HG03060 (cell line): Measurements from ENCODE around the gene BCO1.
"Not testable (repeated sequence)": the region's sequence is repeated elsewhere in the genome, so short reads cannot be mapped to it uniquely, and the experiment has no call there.

Experiments
- ATAC-seq: cut with Tn5 transposase; IDR thresholded peaks from one replicate; pipeline ENCODE4 v1.9.1; 2021; ENCODE audit warnings: low read depth, moderate number of reproducible peaks; ENCODE audit not compliant: unreplicated experiment

BCO1 gene, protein sequence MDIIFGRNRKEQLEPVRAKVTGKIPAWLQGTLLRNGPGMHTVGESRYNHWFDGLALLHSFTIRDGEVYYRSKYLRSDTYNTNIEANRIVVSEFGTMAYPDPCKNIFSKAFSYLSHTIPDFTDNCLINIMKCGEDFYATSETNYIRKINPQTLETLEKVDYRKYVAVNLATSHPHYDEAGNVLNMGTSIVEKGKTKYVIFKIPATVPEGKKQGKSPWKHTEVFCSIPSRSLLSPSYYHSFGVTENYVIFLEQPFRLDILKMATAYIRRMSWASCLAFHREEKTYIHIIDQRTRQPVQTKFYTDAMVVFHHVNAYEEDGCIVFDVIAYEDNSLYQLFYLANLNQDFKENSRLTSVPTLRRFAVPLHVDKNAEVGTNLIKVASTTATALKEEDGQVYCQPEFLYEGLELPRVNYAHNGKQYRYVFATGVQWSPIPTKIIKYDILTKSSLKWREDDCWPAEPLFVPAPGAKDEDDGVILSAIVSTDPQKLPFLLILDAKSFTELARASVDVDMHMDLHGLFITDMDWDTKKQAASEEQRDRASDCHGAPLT

GRCh38 chr16:81238296-81239011 is at the start of gene BCO1:
Gene BCO1 (plus strand): TSS chr16:81238689. CDS start chr16:81238909, 220 bp downstream.
- no peak for ATAC-seq

DNA sequence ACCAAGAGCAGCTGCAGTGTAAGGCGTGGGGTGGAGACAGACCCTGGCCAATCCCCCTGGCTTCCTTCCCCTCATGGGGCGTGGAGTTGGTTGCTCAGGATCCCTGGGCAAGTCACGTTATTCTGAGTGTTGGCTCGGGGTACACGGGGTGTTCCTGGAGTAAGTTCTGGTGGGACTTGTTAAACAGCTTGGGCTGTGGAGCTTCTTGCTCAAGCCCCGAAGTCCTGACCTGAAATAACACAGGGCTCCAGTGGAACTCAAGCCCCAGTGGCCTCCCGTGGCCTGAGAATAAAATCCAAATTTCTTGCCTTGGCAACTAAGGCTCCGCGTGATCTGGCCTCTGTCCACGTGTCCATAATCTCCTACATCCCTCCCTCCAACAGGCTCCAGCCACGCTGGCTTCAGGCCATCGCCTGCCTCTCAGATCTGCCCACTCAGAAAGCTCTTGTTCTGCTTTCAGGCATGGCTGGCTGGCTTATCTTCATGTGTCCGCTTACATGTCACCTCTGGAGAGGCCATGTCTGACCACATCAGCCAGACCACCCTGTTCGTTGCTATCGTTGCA is 49.3 kb upstream of the BCO1 start:
- no peak for ATAC-seq

- no peak for ATAC-seq
Measured at GRCh38 chr16:81190667-81191066, 47.8 kb upstream of the BCO1 start.

DNA sequence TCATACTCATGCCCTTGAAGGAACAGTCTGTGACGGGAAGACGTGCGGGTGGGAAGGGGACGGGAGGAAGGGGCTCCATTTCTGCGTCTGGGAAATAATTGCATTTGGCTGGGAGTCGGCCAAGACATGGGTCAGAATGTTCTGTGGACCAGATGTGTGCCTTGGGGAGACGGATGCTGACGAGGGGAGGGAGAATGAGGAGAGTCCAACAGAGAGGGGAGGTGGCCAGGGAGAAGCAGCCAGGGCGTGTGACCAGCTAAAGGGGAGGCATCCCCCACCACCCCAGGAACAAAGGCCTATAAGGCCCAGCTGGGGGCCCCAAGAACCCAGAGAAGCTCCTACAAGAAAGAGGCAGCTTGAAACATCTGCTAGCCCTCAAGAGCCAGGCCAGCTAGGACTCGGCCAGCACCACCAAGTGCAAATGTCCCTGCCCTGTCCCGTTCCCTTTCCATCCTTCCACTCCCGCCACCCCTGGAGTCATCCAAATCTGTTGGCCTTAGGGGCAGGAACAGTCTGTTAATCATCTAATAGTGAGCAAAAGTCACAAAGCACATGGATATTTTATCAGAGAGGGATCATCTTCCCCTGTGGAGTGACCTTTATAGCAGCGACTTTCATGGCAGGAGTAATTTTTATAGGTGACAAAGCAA is 42.5 kb upstream of the BCO1 start:
- no peak for ATAC-seq

- no peak for ATAC-seq
Measured at GRCh38 chr16:81198635-81199034, 39.9 kb upstream of the BCO1 start.

- no peak for ATAC-seq
Measured at GRCh38 chr16:81201267-81201666, 37.2 kb upstream of the BCO1 start.

GRCh38 chr16:81204798-81205680 is 33.5 kb upstream of the BCO1 start:
- ATAC-seq: no peak

- ATAC-seq: no peak
Measured at GRCh38 chr16:81207076-81207475, 31.4 kb upstream of the BCO1 start.

DNA sequence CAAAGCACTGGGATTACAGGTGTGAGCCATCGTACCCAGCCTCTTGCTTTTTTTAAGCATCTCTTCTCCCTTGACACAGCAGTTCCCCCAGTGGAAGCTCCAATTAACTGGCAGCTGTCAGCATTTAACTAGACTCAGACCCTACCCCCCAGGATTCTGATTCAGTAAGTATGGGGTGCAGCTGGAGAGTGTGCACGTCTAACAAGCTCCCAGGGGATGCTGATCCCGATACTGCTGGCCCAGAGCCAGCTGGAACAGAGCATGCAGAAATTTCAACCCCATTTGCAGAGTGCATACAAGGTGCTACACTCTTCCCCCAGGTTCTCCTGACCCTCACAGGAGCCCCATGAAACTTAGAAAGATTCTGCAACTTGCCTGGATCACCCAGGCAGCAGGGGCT is 27.7 kb upstream of the BCO1 start:
- ATAC-seq: no peak

GRCh38 chr16:81212830-81213465 is 25.5 kb upstream of the BCO1 start:
- ATAC-seq: no peak

- no peak for ATAC-seq
Measured at GRCh38 chr16:81214745-81215166, 23.7 kb upstream of the BCO1 start.

GRCh38 chr16:81216114-81216513 is 22.4 kb upstream of the BCO1 start:
- ATAC-seq: no peak

GRCh38 chr16:81216706-81217105 is 21.8 kb upstream of the BCO1 start:
- ATAC-seq: no peak

GRCh38 chr16:81219151-81219550 is 19.3 kb upstream of the BCO1 start:
- no peak for ATAC-seq

- no peak for ATAC-seq
Measured at GRCh38 chr16:81220349-81220748, 18.1 kb upstream of the BCO1 start.

DNA sequence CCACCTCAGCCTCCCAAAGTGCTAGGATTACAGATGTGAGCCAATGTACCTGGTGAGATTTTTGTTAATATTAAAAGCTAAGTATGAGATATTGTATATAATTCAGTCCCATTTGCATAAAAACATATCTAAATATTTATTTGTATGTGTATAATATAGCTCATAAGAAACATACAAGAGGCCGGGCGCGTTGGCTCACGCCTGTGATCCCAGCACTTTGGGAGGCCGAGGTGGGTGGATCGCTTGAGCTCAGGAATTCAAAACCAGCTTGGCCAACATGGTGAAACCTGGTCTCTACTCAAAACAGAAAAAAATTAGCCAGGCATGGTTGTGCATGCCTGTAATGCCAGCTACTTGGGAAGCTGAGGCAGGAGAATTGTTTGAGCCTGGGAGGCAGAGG is 16.8 kb upstream of the BCO1 start:
- no peak for ATAC-seq

- no peak for ATAC-seq
Measured at GRCh38 chr16:81224824-81225223, 13.7 kb upstream of the BCO1 start.

DNA sequence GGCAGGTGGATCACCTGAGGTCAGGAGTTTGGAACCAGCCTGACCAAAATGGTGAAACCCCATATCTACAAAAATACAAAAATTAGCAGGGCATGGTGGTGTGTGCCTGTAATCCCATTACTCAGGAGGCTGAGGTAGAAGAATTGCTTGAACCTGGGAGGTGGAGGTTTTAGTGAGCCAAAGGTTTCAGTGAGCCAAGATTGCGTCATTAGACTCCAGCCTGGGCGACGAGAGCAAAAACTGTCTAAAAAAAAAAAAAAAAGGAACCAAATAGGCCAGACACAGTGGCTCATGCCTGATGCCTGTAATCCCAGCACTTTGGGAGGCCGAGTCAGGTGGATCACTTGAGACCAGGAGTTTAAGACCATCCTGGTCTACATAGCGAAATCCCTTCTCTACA is 12.8 kb upstream of the BCO1 start:
- not testable (repeated sequence) for ATAC-seq

GRCh38 chr16:81227785-81228184 is 10.7 kb upstream of the BCO1 start:
- no peak for ATAC-seq
